Measurements from ENCODE around the gene MCF2L.

Gene MCF2L

GRCh38 chr13:113126265-113127150, 157.5 kb downstream of the MCF2L start:
- Histone ChIP-seq H3K9ac (ENCODE audit: low read depth, low read length) (no peak overlapping the region), H3K9me3 (ENCODE audit: control insufficient read depth, insufficient read depth, low read length) (no peaks in the 10 kb centered on the region), H3K4me3 (ENCODE audit: low read depth, low read length) (no peak overlapping the region), H3K4me1 (ENCODE audit: control insufficient read depth, insufficient read depth, low read length) (no peaks in the 10 kb centered on the region), H3K27me3 (ENCODE audit: control insufficient read depth, insufficient read depth, low read length) (no peaks in the 10 kb centered on the region), H3K36me3 (ENCODE audit: control insufficient read depth, insufficient read depth, low read length) (peaks cover 5% of the 10 kb centered on the region)

GRCh38 chr13:113129480-113129879, 160.5 kb downstream of the MCF2L start:
- Histone ChIP-seq H3K4me3 (ENCODE audit: low read depth, low read length) (no peak overlapping the region), H3K27me3 (ENCODE audit: control insufficient read depth, insufficient read depth, low read length) (no peaks in the 10 kb centered on the region)

GRCh38 chr13:113129921-113130750, 161.1 kb downstream of the MCF2L start:
- Histone ChIP-seq H3K27me3 (ENCODE audit: control insufficient read depth, insufficient read depth, low read length) (no peaks in the 10 kb centered on the region), H3K9ac (ENCODE audit: low read depth, low read length) (no peak overlapping the region), H3K36me3 (ENCODE audit: control insufficient read depth, insufficient read depth, low read length) (peaks cover 5% of the 10 kb centered on the region), H3K9me3 (ENCODE audit: control insufficient read depth, insufficient read depth, low read length) (no peaks in the 10 kb centered on the region), H3K4me3 (ENCODE audit: low read depth, low read length) (no peak overlapping the region), H3K4me1 (ENCODE audit: control insufficient read depth, insufficient read depth, low read length) (no peaks in the 10 kb centered on the region)

More at GRCh38 chr13:113129480-113129879, 160.5 kb downstream of the MCF2L start:
- Histone ChIP-seq H3K4me1 (ENCODE audit: control insufficient read depth, insufficient read depth, low read length) (no peaks in the 10 kb centered on the region), H3K36me3 (ENCODE audit: control insufficient read depth, insufficient read depth, low read length) (peaks cover 5% of the 10 kb centered on the region), H3K9me3 (ENCODE audit: control insufficient read depth, insufficient read depth, low read length) (no peaks in the 10 kb centered on the region), H3K9ac (ENCODE audit: low read depth, low read length) (no peak overlapping the region)

GRCh38 chr13:113135281-113135760, 166.3 kb downstream of the MCF2L start:
- H3K27me3 ChIP-seq (ENCODE audit: control insufficient read depth, insufficient read depth, low read length): no peaks in the 10 kb centered on the region
- no peak overlapping the region for H3K9ac ChIP-seq (ENCODE audit: low read depth, low read length)
- no peaks in the 10 kb centered on the region for H3K4me1 ChIP-seq (ENCODE audit: control insufficient read depth, insufficient read depth, low read length)
- peaks cover 1% of the 10 kb centered on the region for H3K36me3 ChIP-seq (ENCODE audit: control insufficient read depth, insufficient read depth, low read length)
- H3K4me3 ChIP-seq (ENCODE audit: low read depth, low read length): no peak overlapping the region
- H3K9me3 ChIP-seq (ENCODE audit: control insufficient read depth, insufficient read depth, low read length): no peaks in the 10 kb centered on the region

GRCh38 chr13:113137691-113138298, 168.8 kb downstream of the MCF2L start:
- Histone ChIP-seq H3K4me3 (ENCODE audit: low read depth, low read length) (no peak overlapping the region), H3K36me3 (ENCODE audit: control insufficient read depth, insufficient read depth, low read length) (no peaks in the 10 kb centered on the region), H3K27me3 (ENCODE audit: control insufficient read depth, insufficient read depth, low read length) (no peaks in the 10 kb centered on the region), H3K4me1 (ENCODE audit: control insufficient read depth, insufficient read depth, low read length) (no peaks in the 10 kb centered on the region), H3K9ac (ENCODE audit: low read depth, low read length) (no peak overlapping the region), H3K9me3 (ENCODE audit: control insufficient read depth, insufficient read depth, low read length) (no peaks in the 10 kb centered on the region)

DNA sequence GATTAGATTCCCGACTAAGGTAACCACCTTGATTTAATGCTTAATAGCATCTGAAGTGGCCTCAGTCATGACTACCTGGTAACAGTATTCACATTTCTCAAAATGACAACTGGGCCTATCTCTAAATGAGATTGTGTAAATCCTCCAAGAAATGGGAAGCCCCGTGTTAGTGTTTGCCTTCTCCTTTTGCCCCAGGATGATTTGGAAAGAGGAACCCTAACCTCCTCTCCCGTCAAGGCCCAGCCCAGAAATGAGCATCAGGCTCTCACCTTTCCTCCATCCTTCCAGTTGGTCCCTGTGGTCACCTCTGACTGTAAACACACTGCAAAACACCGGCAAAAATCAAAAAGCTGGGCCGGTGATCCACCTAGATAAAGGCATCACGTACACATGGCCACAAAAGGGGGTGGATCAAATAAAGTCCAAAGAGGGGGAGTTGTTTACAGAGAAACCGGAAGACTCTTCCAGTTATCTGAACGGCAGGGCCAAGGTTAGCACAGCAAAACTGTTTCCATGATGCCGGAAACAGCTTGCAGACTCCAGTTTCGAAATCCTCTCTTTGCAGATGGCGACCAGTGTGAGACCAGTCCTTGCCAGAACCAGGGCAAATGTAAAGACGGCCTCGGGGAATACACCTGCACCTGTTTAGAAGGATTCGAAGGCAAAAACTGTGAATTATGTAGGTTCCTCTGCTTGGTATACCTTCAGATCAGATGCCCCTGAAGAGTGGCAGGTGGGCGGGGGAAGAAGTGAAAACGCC, 170.0 kb downstream of the MCF2L start:
- H3K4me1 ChIP-seq (ENCODE audit: control insufficient read depth, insufficient read depth, low read length): no peaks in the 10 kb centered on the region
- no peaks in the 10 kb centered on the region for H3K9me3 ChIP-seq (ENCODE audit: control insufficient read depth, insufficient read depth, low read length)
- H3K36me3 ChIP-seq (ENCODE audit: control insufficient read depth, insufficient read depth, low read length): no peaks in the 10 kb centered on the region
- H3K9ac ChIP-seq (ENCODE audit: low read depth, low read length): no peak overlapping the region
- no peak overlapping the region for H3K4me3 ChIP-seq (ENCODE audit: low read depth, low read length)
- H3K27me3 ChIP-seq (ENCODE audit: control insufficient read depth, insufficient read depth, low read length): no peaks in the 10 kb centered on the region

DNA sequence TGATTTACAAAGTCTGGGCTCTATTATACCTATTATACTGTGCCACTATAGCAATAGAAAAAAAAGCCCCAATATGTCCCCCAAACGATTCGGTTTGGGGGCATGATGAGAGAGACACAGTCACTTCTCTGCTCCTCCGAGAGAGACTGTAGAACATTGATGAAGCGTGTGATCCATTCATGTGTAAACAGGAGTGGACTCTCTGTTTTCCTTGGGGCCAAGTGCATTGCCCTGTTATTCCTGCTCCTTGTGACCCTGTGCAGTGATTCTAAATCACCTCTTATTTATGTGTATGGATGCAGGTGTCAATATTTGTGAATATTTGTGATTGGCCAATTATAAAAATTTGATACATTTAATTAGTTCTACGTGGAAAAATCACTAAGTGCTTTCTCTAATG, 170.6 kb downstream of the MCF2L start:
- no peak overlapping the region for H3K9ac ChIP-seq (ENCODE audit: low read depth, low read length)
- H3K36me3 ChIP-seq (ENCODE audit: control insufficient read depth, insufficient read depth, low read length): no peaks in the 10 kb centered on the region
- H3K4me3 ChIP-seq (ENCODE audit: low read depth, low read length): no peak overlapping the region
- no peaks in the 10 kb centered on the region for H3K4me1 ChIP-seq (ENCODE audit: control insufficient read depth, insufficient read depth, low read length)
- H3K9me3 ChIP-seq (ENCODE audit: control insufficient read depth, insufficient read depth, low read length): no peaks in the 10 kb centered on the region
- no peaks in the 10 kb centered on the region for H3K27me3 ChIP-seq (ENCODE audit: control insufficient read depth, insufficient read depth, low read length)

DNA sequence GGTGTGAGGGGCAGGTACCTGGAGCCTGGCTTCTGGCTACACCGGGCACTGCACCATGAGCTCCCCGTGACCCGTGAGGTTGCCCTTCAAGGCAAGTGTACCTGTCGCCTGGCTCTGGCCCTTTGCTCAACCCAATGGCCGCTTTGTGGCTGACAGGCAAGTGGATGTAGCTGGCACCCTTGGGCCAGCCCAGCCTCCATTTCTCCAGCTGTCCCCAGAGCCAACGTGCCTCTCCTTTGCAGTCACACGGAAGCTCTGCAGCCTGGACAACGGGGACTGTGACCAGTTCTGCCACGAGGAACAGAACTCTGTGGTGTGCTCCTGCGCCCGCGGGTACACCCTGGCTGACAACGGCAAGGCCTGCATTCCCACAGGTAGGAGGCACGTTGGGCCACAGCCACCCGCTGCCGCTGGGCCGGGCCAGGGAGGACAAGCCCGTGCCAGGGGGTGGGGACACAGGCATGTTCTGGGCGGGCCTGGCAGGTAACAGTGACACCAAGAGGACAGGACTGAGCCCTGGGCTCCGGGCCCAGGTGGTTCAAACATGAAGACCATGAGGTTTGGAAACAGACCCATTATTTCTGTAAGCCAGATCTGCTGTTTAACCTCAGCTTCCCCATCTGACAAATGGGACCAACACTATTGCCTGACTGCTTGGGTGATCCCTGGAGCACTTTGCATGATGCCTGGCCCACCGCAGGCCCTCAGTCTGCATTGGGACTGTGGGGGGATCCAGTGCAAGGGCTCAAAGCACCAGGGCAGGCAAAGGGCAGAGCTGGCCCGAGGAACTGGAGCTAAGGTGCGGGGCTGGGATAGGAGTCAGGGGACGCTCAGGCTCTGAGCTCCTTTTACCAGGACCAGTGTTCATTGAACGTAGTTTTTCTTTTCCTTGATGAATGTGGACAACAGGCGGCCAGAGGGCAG, 171.9 kb downstream of the MCF2L start:
- Histone ChIP-seq H3K9ac (ENCODE audit: low read depth, low read length) (no peak overlapping the region), H3K36me3 (ENCODE audit: control insufficient read depth, insufficient read depth, low read length) (no peaks in the 10 kb centered on the region), H3K27me3 (ENCODE audit: control insufficient read depth, insufficient read depth, low read length) (no peaks in the 10 kb centered on the region), H3K4me3 (ENCODE audit: low read depth, low read length) (no peak overlapping the region), H3K4me1 (ENCODE audit: control insufficient read depth, insufficient read depth, low read length) (no peaks in the 10 kb centered on the region), H3K9me3 (ENCODE audit: control insufficient read depth, insufficient read depth, low read length) (no peaks in the 10 kb centered on the region)

DNA sequence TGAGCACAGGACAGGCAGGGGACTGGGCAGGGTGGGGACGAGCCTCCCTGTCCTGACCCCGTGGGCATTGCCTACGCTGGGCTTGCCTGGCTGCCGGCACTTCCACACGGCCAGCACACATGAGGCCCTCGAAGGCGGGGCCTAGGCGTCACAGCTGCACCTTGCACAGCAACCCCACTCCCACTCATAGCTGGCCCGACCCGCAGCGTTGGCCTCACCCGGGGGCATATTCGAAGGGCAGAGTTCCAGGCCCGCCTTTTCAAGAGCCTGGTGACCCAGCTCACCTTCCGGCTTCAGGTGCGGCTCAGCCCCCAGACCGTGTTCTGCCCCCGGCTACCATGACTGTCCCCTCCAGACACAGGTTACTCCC, 172.6 kb downstream of the MCF2L start:
- Histone ChIP-seq H3K4me1 (ENCODE audit: control insufficient read depth, insufficient read depth, low read length) (no peaks in the 10 kb centered on the region), H3K36me3 (ENCODE audit: control insufficient read depth, insufficient read depth, low read length) (no peaks in the 10 kb centered on the region), H3K9ac (ENCODE audit: low read depth, low read length) (no peak overlapping the region), H3K27me3 (ENCODE audit: control insufficient read depth, insufficient read depth, low read length) (no peaks in the 10 kb centered on the region), H3K9me3 (ENCODE audit: control insufficient read depth, insufficient read depth, low read length) (no peaks in the 10 kb centered on the region), H3K4me3 (ENCODE audit: low read depth, low read length) (no peak overlapping the region)

DNA sequence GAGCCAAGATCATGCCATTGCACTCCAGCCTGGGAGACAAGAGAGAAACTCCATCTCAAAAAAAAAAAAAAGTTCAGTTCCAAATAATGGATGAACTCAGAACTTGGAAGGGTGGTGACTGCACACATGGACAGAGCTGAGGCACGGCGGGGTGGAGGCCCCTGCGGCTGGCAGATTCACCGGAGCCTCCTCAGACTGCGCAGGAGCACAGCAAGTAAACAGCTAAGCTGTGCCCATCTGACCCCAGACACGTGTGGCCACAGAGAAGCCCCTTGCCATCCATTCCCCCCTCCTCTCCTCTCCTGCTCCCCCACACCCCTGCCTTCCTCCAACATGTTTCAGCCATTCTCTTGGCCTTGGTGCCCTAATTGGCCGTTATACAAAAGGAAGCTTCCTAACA, 173.9 kb downstream of the MCF2L start:
- Histone ChIP-seq H3K36me3 (ENCODE audit: control insufficient read depth, insufficient read depth, low read length) (no peaks in the 10 kb centered on the region), H3K27me3 (ENCODE audit: control insufficient read depth, insufficient read depth, low read length) (no peaks in the 10 kb centered on the region), H3K9ac (ENCODE audit: low read depth, low read length) (no peak overlapping the region), H3K9me3 (ENCODE audit: control insufficient read depth, insufficient read depth, low read length) (no peaks in the 10 kb centered on the region), H3K4me3 (ENCODE audit: low read depth, low read length) (no peak overlapping the region), H3K4me1 (ENCODE audit: control insufficient read depth, insufficient read depth, low read length) (no peaks in the 10 kb centered on the region)
